GM13977 (cell line): ENCODE measurements around the gene RARRES1.

Experiments
- DNase-seq: peaks from one replicate; pipeline ENCODE4 v3.0.0; 2012; ENCODE audit warnings: low spot score
- in situ Hi-C: fragments of 300-500 bp; cut with MboI; formaldehyde crosslinking; loops from one replicate; pipeline ENCODE4 v1.12.0; 2022; ENCODE audit warnings: low sequenced_read_pairs, low pct_unique_long_range_greater_than_20kb, mixed read lengths, inconsistent platforms; ENCODE audit not compliant: unreplicated experiment
- TF ChIP-seq, protein P1 (sequence below): IDR thresholded peaks from 2 replicates; pipeline ENCODE4 v1.5.1; 2012; ENCODE audit warnings: mild to moderate bottlenecking, control low read depth; ENCODE audit not compliant: insufficient read depth; ENCODE audit errors: extremely low read depth, missing control alignments

Gene RARRES1

DNA sequence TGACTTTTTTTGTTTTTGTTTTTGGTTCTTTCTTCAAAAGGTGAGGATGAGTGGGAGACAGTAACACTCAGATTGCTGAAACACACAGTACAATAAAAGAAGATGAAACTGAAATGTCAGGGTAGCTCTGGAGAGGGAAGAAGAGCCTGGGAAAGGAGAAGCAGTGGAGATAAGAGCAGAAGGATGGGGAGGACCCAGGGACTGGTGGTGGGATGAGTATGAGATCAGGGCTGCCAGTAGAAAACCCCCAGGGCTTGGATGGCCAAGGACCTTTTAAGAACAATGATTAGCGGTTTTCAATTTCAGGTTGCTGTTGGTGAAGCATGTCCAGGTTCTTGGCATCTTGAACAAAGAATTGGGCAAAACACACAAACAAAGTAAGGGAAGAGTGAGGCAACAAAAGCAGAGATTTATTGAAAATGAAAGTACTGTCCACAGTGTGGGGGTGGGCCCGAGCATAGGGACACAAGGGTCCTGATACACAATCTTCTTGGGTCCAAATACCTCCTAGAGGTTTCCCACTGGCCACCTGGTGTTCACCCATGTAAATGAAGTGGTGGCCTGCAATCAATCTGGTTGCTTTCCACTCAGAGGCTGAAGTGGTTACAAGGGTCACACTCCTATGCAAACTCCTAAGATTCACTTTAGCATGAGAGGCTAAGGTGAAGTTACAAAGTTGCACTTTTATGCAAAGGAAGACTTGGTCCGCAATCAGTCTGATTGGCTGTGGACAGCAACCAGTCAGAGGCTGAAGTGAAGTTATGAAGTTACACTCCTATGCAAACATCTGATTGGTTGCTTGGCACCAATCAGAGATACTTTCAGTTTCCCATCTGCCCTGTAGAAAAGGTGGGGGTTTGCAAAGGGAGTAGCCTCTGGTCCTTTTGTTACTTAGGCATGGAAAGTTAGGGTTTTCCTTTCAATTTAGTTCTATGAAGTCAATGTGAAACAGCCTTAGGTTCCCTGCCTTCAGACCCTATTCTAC is 43.5 kb upstream of the RARRES1 start:
- no peak for DNase-seq
- in situ Hi-C loops: no loop called here
- TF ChIP-seq, protein P1, sequence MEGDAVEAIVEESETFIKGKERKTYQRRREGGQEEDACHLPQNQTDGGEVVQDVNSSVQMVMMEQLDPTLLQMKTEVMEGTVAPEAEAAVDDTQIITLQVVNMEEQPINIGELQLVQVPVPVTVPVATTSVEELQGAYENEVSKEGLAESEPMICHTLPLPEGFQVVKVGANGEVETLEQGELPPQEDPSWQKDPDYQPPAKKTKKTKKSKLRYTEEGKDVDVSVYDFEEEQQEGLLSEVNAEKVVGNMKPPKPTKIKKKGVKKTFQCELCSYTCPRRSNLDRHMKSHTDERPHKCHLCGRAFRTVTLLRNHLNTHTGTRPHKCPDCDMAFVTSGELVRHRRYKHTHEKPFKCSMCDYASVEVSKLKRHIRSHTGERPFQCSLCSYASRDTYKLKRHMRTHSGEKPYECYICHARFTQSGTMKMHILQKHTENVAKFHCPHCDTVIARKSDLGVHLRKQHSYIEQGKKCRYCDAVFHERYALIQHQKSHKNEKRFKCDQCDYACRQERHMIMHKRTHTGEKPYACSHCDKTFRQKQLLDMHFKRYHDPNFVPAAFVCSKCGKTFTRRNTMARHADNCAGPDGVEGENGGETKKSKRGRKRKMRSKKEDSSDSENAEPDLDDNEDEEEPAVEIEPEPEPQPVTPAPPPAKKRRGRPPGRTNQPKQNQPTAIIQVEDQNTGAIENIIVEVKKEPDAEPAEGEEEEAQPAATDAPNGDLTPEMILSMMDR: no peak

DNA sequence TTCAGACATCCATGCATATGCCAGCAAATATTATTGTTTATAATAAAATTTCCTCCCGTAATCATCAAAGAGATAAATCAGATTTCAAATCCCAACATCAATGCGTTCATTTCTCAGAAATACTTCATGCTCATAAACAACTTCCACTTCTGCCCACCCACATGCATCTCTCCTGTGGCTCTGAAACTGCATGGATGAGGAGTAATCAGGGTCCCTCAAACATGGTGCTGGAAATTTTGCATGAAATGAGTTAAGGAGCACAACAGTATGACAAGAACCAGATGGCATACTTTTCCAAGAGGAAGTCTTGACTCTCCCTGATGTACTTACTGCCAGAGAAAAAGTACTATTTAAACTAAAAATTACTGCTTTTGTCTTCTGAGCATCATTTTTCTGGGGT is 42.7 kb upstream of the RARRES1 start:
- DNase-seq: no peak
- TF ChIP-seq, protein P1: no peak
- in situ Hi-C loops: no loop called here

DNA sequence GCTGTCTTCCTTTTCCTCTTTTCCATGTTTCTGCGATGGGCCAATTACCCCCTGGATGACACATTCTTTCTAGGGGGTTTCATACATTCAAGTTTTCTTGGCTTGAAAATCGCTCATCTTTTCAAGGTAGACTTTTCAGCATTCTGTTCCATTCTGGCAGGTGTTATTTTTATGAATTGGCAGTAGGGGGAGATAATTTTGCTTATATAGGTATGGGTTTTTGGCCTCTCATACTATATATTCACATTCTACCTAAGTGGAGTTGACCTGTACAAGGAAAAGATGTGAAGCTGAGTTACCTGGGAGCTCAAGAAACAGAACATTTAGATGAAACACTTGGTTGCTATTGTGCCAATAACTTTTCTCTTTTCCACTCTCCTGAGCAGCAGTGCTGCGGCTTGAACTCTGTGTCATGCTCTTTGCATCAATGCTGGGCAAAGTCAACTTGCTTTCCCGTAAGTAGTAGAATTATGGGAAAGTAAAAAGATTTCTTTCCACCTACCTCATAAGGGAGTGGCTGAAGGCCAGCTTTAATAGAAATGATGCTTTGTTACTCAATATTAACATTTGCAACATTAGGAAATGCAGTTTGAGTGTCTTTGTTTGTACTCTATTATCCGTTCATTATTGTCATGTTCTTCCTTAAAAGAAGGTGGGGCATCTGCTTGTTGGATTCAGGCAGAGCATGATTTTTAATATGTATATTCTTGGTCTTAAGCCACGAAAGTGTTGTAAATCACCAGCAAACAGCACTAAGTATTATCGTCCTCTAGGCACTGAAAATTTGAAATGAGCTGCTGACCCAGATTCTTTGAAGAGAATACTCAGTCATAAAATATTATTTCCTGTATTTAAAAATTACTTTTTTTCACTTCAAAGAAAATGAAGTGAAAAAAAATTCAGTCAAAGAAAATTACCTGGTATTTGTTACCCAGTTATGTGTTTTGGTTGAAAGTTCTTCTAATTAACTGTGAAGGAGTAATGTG is 41.9 kb upstream of the RARRES1 start:
- in situ Hi-C loops: no loop called here
- TF ChIP-seq, protein P1: no peak
- no peak for DNase-seq

DNA sequence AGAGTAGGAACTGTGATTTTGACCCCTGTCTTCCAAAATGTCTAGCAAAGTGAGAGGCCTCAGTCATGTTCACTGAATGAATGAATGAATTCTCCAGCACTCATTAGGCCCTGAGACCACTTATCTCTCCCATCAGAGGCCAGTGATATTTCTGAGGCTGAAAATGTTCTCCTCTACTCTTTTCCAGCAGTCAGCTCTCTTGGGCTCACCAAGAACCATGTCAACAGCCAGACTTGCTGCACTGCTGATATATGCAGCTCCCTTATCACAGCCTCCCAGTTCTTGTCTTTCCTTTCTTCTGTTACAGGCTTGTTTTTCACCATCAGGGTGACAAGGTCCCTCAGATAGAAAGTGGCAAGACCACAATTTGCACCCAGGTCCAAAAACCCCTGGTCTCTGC is 40.9 kb upstream of the RARRES1 start:
- in situ Hi-C loops: no loop called here
- TF ChIP-seq, protein P1: no peak
- DNase-seq: no peak

DNA sequence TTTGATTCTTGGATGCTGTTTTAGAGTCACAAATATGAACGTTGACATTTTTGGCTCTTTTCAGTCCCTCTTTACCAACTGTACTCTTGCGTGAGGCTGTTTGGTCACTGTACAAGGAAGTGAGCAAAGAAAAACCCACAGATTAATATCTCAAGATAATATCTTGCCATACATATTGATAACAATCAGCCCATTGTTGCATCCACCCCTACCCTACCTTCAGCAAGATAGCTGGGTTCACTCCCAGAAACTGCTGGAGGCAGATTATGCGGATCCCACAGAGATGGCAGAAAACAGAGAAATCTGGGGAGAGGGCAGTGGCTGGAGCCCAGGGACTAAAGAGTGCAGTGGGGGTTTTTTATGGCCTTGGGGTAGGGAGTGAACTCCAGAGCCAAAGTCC is 39.7 kb upstream of the RARRES1 start:
- TF ChIP-seq, protein P1: no peak
- in situ Hi-C loops: no loop called here
- DNase-seq: no peak

DNA sequence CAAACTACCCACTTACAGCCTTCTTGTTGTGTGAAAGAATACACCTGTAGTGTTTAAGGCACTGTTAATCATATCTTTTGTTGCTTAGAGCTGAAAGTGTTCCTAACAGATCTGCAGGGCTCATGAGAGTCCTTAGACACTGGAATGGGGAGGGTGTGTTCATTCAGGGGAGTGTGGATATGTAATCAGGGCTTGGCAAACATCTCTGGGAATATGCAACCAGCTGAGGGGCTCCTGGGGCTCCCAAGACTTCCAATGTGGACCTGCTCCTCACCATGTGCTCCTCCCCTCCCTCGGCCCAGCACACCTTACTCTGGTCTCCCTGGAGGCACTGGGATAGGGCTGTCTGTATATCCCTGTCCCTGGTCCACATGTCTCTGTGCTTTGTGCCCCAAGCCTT is 39.3 kb upstream of the RARRES1 start:
- TF ChIP-seq, protein P1: no peak
- in situ Hi-C loops: no loop called here
- no peak for DNase-seq
